ENCODE results near the gene MAPK8IP1. TPM values are rescaled to one million over a fixed set of nuclear protein-coding genes. Genes with fewer than 3 reads are reported as not detected.

Gene MAPK8IP1
- total and polyA plus RNA-seq, 2 donors (not counting 1 experiment from before 2014, with no cell fraction given), result 2.1 to 4.0 TPM

GRCh38 chr11:45846974-45847910 lies 38.2 kb upstream of the MAPK8IP1 start, which contains the start of gene CRY2:
TSS of gene CRY2 (plus strand) at chr11:45847475. CDS start at chr11:45847491, 16 bp downstream.
- Mint-ChIP-seq H3K27me3 (no peaks in the 10 kb centered on the region), H3K9me3 (ENCODE audit: insufficient read depth) (no peaks in the 10 kb centered on the region), H3K4me1 (peaks cover 64% of the 10 kb centered on the region), H3K27ac (peak within 1 kb of the TSS; percentile 95), H3K4me3 (peak within 1 kb of the TSS; percentile 87)
- Histone ChIP-seq H3K79me2 (ENCODE audit: control insufficient read depth, insufficient read depth, low read length) (peaks cover 49% of the 10 kb centered on the region), H3K9me3 (ENCODE audit: control extremely low read depth in 1 of 3, control insufficient read depth in 2 of 3, insufficient read depth in 1 of 3, low read length in 2 of 3) (no peaks in the 10 kb centered on the region), H2AFZ (ENCODE audit: insufficient read depth, low read depth, low read length, poor library complexity, severe bottlenecking) (peak within 1 kb of the TSS; percentile 69), H3K4me2 (replicated peaks; ENCODE audit: low read depth, low read length, poor library complexity, severe bottlenecking) (peak within 1 kb of the TSS; percentile 85), H3K4me1 (ENCODE audit: control insufficient read depth in 2 of 2, insufficient read depth in 2 of 2, low read length in 2 of 2) (peaks cover 32 to 43% of the 10 kb centered on the region in 2 donors), H3K9ac (ENCODE audit: low read length) (peak within 1 kb of the TSS; percentile 76), H4K20me1 (ENCODE audit: control insufficient read depth, insufficient read depth, low read length, poor library complexity, severe bottlenecking) (peaks cover 33% of the 10 kb centered on the region), H3K27ac (ENCODE audit: low read length in 2 of 2) (peak within 1 kb of the TSS; percentile 83 to 93), H3K27me3 (replicated peaks in 1 of 4; ENCODE audit: control extremely low read depth in 1 of 4, control insufficient read depth in 3 of 4, insufficient read depth in 4 of 4, low read length in 3 of 4) (no peaks in the 10 kb centered on the region), H3K4me3 (ENCODE audit: control extremely low read depth in 1 of 5, extremely low read depth in 1 of 5, insufficient read depth in 1 of 5, low read depth in 2 of 5, low read length in 4 of 5) (peak within 1 kb of the TSS; percentile 76 to 93 (median 90)), H3K36me3 (replicated peaks in 1 of 2; ENCODE audit: control extremely low read depth in 1 of 2, control insufficient read depth in 1 of 2, extremely low read depth in 1 of 2, insufficient read depth in 2 of 2, low read length in 1 of 2) (no peaks in the 10 kb centered on the region)
- TF ChIP-seq, protein P1, sequence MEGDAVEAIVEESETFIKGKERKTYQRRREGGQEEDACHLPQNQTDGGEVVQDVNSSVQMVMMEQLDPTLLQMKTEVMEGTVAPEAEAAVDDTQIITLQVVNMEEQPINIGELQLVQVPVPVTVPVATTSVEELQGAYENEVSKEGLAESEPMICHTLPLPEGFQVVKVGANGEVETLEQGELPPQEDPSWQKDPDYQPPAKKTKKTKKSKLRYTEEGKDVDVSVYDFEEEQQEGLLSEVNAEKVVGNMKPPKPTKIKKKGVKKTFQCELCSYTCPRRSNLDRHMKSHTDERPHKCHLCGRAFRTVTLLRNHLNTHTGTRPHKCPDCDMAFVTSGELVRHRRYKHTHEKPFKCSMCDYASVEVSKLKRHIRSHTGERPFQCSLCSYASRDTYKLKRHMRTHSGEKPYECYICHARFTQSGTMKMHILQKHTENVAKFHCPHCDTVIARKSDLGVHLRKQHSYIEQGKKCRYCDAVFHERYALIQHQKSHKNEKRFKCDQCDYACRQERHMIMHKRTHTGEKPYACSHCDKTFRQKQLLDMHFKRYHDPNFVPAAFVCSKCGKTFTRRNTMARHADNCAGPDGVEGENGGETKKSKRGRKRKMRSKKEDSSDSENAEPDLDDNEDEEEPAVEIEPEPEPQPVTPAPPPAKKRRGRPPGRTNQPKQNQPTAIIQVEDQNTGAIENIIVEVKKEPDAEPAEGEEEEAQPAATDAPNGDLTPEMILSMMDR (IDR thresholded peaks at IDR 0.05), result no peak
- TF ChIP-seq EZH2 (IDR thresholded peaks at IDR 0.05; ENCODE audit: borderline replicate concordance, insufficient read depth, low read depth, low read length, poor library complexity, severe bottlenecking), result no peak
- WGBS (ENCODE audit: insufficient coverage), result under 1% methylated on average over 74 of the region's 75 CpGs
- ChIA-PET CTCF (interaction anchor here (0.7 to 2.7 kb wide), 12 partner anchors 11 to 159 kb away, joined by 3 to 12 read pairs (median 4); partner anchors contain the start of gene SLC35C1), POLR2A (interaction anchor here (0.5 to 1.5 kb wide), 11 partner anchors 30 to 273 kb away, joined by 3 to 12 read pairs (median 4); partner anchors contain the start of genes PEX16 and SLC35C1)
- ATAC-seq (ENCODE audit: low read depth), result peak; percentile 89
- intact Hi-C loops (cut with micrococcal nuclease), result loop anchor here (1.0 to 10.0 kb wide), 10 partner anchors 38 to 1242 kb away; partner anchors contain the start of genes MAPK8IP1, PHF21A and SLC35C1
- peak; percentile 99 for DNase-seq

All from B cell (primary cell).